ENCODE results near the gene NTN3.

Gene NTN3

DNA sequence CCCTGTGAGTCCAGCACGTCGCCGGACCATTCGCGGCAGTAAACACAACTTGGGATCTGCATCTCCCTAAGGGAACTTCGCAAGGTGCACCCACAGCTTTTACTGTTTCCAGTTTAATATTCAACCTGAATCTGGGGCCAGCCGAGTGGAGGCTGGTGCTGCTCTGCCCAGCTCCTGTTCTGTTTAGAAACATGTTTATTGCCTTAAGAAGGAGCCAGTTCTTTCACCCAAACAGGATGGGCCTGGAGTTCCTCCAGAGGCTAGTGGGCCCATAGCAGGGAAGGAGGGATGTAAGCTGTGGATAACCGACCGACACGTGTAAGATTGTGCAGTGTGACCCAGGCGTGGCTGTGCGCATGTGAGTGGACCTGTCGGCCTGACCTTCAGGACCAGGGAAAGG lies 21.2 kb downstream of the NTN3 start:
- Histone ChIP-seq H3K36me3 (ENCODE audit: insufficient read depth, low read length) (peaks cover 6% of the 10 kb centered on the region; the same call in 1 of the 2 replicates), H3K9me3 (ENCODE audit: insufficient read depth, low read depth, low read length) (no peaks in the 10 kb centered on the region), H3K9ac (ENCODE audit: low read depth, low read length) (no peak overlapping the region), H3K4me1 (ENCODE audit: insufficient read depth, low read length) (no peaks in the 10 kb centered on the region), H3K4me3 (ENCODE audit: low read length) (no peak overlapping the region), H3K27ac (ENCODE audit: low read depth, low read length) (no peak overlapping the region), H3K27me3 (ENCODE audit: insufficient read depth, low read length) (no peaks in the 10 kb centered on the region)
- WGBS: 95% methylated on average over 13 of the region's 13 CpGs

DNA sequence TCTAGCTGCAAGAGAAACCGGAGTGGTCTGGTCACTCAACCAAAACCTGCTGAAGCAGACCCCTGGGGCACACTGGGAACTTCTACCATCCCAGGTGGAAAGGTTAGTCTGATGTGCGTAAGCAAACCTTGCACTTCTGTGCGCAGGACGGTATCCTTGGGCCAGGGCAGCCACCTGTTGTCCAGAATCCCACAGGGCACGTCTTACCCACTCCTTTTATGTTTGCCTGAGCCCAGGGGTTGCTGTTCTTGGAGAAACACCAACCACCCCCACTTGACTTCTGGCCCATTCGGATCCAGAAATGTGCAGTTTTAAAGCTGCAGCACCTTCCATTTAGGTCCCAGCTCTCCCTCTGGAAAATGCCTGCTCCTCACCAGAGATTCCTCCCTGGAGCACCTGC lies 22.5 kb downstream of the NTN3 start:
- Histone ChIP-seq H3K27me3 (ENCODE audit: insufficient read depth, low read length) (no peaks in the 10 kb centered on the region), H3K4me1 (ENCODE audit: insufficient read depth, low read length) (no peaks in the 10 kb centered on the region), H3K9ac (ENCODE audit: low read depth, low read length) (no peak overlapping the region), H3K36me3 (ENCODE audit: insufficient read depth, low read length) (peaks cover 6% of the 10 kb centered on the region; the same call in 1 of the 2 replicates), H3K27ac (ENCODE audit: low read depth, low read length) (no peak overlapping the region), H3K9me3 (ENCODE audit: insufficient read depth, low read depth, low read length) (no peaks in the 10 kb centered on the region), H3K4me3 (ENCODE audit: low read length) (no peak overlapping the region)
- 95% methylated on average over 6 of the region's 6 CpGs for WGBS

DNA sequence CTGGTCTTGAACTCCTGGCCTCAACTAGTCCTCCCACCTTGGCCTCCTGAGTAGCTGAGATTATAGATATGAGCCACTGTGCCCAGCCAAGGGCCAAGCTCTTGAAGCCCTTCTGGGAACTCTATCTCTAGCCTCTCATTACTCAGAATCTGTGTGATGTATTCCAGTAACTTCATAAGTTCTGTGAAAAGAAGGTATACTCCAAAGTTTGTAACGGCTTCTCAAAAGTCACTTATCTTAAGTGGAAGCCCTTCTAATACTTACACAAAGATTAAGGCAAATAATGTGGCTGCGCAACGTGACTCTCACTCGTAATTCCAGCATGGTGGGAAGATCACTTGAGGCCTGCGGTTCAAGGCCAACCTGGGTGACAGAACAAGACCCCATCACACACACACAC lies 23.5 kb downstream of the NTN3 start:
- 98% methylated on average over 5 of the region's 5 CpGs for WGBS
- Histone ChIP-seq H3K4me1 (ENCODE audit: insufficient read depth, low read length) (no peaks in the 10 kb centered on the region), H3K36me3 (ENCODE audit: insufficient read depth, low read length) (peaks cover 6% of the 10 kb centered on the region; the same call in 1 of the 2 replicates), H3K27ac (ENCODE audit: low read depth, low read length) (no peak overlapping the region), H3K9ac (ENCODE audit: low read depth, low read length) (no peak overlapping the region), H3K27me3 (ENCODE audit: insufficient read depth, low read length) (no peaks in the 10 kb centered on the region), H3K9me3 (ENCODE audit: insufficient read depth, low read depth, low read length) (no peaks in the 10 kb centered on the region), H3K4me3 (ENCODE audit: low read length) (no peak overlapping the region)

DNA sequence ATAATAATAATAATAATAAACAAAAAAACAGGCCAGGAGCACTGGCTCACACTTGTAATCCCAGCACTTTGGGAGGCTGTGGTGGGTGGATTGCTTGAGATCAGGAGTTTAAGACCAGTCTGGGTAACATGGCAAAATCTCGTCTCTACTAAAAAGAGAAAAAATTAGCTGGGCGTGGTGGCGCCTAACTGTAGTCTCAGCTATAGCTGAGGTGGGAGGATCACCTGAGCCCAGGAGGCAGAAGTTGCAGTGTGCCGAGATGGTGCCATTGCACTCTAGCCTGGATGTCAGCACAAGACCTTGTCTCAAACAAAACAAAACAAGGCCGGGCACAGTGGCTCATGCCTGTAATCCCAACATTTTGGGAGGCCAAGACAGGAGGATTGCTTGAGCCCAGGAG lies 23.9 kb downstream of the NTN3 start:
- Histone ChIP-seq H3K27me3 (ENCODE audit: insufficient read depth, low read length) (no peaks in the 10 kb centered on the region), H3K4me1 (ENCODE audit: insufficient read depth, low read length) (no peaks in the 10 kb centered on the region), H3K9me3 (ENCODE audit: insufficient read depth, low read depth, low read length) (no peaks in the 10 kb centered on the region), H3K36me3 (ENCODE audit: insufficient read depth, low read length) (peaks cover 6% of the 10 kb centered on the region; the same call in 1 of the 2 replicates), H3K9ac (ENCODE audit: low read depth, low read length) (no peak overlapping the region), H3K4me3 (ENCODE audit: low read length) (no peak overlapping the region), H3K27ac (ENCODE audit: low read depth, low read length) (no peak overlapping the region)
- 96% methylated on average over 5 of the region's 5 CpGs for WGBS

DNA sequence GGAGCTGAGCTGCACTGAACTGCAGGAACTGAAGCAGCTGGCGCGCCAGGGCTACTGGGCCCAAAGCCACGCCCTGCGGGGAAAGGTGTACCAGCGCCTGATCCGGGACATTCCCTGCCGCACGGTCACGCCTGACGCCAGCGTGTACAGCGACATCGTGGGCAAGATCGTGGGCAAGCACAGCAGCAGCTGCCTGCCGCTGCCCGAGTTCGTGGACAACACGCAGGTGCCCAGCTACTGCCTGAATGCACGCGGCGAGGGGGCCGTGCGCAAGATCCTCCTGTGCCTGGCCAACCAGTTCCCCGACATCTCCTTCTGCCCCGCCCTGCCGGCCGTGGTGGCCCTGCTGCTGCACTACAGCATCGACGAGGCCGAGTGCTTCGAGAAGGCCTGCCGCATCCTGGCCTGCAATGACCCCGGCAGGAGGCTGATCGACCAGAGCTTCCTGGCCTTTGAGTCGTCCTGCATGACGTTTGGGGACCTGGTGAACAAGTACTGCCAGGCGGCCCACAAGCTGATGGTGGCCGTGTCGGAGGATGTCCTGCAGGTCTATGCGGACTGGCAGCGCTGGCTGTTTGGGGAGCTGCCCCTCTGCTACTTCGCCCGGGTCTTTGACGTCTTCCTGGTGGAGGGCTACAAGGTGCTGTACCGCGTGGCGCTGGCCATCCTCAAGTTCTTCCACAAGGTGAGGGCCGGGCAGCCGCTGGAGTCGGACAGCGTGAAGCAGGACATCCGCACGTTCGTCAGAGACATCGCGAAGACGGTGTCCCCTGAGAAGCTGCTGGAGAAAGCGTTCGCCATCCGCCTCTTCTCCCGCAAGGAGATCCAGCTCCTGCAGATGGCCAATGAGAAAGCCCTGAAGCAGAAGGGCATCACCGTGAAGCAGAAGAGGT lies 25.4 kb downstream of the NTN3 start:
- 96% methylated on average over 62 of the region's 62 CpGs for WGBS
- Histone ChIP-seq H3K27ac (ENCODE audit: low read depth, low read length) (no peak overlapping the region), H3K4me3 (ENCODE audit: low read length) (no peak overlapping the region), H3K36me3 (ENCODE audit: insufficient read depth, low read length) (peaks cover 6% of the 10 kb centered on the region; the same call in 1 of the 2 replicates), H3K4me1 (ENCODE audit: insufficient read depth, low read length) (no peaks in the 10 kb centered on the region), H3K9me3 (ENCODE audit: insufficient read depth, low read depth, low read length) (no peaks in the 10 kb centered on the region), H3K9ac (ENCODE audit: low read depth, low read length) (no peak overlapping the region; the same call in 1 of the 2 replicates), H3K27me3 (ENCODE audit: insufficient read depth, low read length) (no peaks in the 10 kb centered on the region)

DNA sequence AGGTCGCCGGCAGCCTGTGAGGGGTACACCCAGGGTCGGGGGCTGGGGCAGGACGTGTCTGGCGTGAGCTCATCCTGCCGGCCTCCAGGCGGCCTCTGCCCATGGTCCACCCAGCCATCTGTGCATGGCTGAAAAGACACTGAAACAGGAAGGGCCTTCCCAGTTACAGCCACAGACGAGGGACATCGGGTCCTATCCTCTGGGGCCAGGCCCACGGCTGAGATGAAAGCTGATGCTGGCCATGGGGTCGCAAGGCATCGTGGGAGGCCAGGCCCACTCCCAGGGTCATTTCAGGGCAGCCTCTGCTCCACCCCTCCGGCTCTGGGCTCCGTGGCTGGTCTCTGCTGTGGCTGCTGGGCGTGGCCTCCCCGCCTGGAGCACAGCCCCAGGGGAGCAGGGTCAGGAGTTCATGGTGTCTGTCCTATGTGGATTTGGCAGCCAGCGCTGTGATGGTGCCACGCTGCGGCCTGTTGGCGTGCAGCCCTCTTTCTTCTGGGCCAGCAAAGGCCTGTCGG lies 26.1 kb downstream of the NTN3 start:
- H3K4me1 ChIP-seq (ENCODE audit: insufficient read depth, low read length): peaks cover 6% of the 10 kb centered on the region
- H3K36me3 ChIP-seq (ENCODE audit: insufficient read depth, low read length): peaks cover 6% of the 10 kb centered on the region; the same call in 1 of the 2 replicates
- H3K27me3 ChIP-seq (ENCODE audit: insufficient read depth, low read length): no peaks in the 10 kb centered on the region
- no peak overlapping the region for H3K9ac ChIP-seq (ENCODE audit: low read depth, low read length)
- WGBS: 89% methylated on average over 21 of the region's 21 CpGs
- no peak overlapping the region for H3K4me3 ChIP-seq (ENCODE audit: low read length)
- H3K9me3 ChIP-seq (ENCODE audit: insufficient read depth, low read depth, low read length): no peaks in the 10 kb centered on the region
- no peak overlapping the region for H3K27ac ChIP-seq (ENCODE audit: low read depth, low read length)

DNA sequence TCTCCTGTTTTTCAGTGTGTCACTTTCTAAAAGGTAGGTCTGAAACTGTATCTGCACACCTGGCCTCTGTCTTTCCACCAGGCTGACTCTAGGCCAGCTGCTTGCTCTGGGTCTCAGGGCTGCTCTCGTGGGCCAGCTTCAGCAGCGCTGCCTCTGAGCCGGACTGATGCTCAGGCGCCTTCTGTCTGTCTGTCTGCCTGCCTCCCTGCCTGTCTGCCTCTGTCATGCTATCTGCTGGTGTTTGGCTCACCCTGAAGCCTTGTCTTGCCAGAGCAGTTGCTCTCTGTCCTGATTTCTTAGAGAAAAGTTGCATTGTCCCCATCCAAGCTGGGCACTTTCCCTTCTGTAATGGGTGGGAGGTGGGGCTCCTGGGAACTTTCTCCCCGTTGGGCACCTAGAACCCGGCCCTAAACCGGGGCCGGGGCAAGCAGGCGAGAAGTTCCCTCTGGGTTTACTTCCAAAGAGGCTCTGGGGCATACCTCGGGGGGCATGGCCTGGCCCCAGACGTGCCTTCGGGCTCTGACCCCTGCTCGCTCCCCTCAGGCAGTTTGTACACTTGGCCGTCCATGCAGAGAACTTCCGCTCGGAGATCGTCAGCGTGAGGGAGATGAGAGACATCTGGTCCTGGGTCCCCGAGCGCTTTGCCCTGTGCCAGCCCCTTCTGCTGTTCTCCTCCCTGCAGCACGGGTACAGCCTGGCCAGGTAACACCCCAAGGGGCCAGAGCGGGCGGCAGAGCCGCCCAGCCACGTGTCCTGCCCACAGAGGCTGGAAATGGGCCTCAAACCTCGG lies 26.8 kb downstream of the NTN3 start:
- Histone ChIP-seq H3K9me3 (ENCODE audit: insufficient read depth, low read depth, low read length) (no peaks in the 10 kb centered on the region), H3K27me3 (ENCODE audit: insufficient read depth, low read length) (no peaks in the 10 kb centered on the region), H3K4me1 (ENCODE audit: insufficient read depth, low read length) (peaks cover 6% of the 10 kb centered on the region), H3K36me3 (ENCODE audit: insufficient read depth, low read length) (peaks cover 6% of the 10 kb centered on the region; the same call in 1 of the 2 replicates), H3K4me3 (ENCODE audit: low read length) (no peak overlapping the region), H3K27ac (ENCODE audit: low read depth, low read length) (no peak overlapping the region), H3K9ac (ENCODE audit: low read depth, low read length) (no peak overlapping the region)
- 94% methylated on average over 26 of the region's 26 CpGs for WGBS

DNA sequence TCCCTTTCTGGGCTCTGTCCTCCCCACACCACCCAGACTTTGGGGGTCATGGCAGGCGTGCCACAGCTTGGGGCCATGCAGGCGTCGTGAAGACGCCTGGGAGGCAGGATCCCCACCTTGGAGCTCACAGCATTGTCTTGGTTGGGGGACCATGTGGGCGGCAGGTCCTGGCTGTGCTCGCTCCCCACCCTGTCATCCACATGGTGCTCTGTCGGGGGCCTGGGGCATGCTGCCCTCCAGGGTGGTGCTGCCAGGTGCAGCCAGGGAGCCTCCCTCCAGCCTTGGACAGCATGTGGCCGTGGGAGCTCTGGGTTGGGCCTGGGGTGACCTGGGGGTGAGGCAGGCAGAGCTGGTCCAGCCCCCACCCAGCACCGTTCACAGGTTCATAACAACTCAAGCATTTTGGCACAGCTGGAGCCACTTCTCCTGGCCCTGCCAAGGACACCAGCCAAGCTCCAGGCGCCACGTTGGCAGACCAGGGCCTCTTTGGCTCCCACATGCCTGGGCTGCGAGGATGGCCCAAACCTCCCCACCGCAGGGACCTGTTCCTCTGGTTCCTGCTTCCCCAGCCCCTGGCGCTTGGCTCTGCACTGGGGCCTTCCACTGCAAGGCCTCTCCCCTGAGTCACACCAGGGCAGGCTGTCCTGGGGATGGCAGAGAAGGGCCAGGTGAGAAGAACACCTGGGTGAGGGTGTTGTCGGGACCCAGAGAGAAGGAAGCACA lies 27.6 kb downstream of the NTN3 start:
- peaks cover 6% of the 10 kb centered on the region; the same call in 1 of the 2 replicates for H3K36me3 ChIP-seq (ENCODE audit: insufficient read depth, low read length)
- peaks cover 6% of the 10 kb centered on the region for H3K4me1 ChIP-seq (ENCODE audit: insufficient read depth, low read length)
- WGBS: 92% methylated on average over 15 of the region's 15 CpGs
- H3K27ac ChIP-seq (ENCODE audit: low read depth, low read length): no peak overlapping the region
- H3K9ac ChIP-seq (ENCODE audit: low read depth, low read length): no peak overlapping the region
- no peak overlapping the region for H3K4me3 ChIP-seq (ENCODE audit: low read length)
- no peaks in the 10 kb centered on the region for H3K9me3 ChIP-seq (ENCODE audit: insufficient read depth, low read depth, low read length)
- no peaks in the 10 kb centered on the region for H3K27me3 ChIP-seq (ENCODE audit: insufficient read depth, low read length)

DNA sequence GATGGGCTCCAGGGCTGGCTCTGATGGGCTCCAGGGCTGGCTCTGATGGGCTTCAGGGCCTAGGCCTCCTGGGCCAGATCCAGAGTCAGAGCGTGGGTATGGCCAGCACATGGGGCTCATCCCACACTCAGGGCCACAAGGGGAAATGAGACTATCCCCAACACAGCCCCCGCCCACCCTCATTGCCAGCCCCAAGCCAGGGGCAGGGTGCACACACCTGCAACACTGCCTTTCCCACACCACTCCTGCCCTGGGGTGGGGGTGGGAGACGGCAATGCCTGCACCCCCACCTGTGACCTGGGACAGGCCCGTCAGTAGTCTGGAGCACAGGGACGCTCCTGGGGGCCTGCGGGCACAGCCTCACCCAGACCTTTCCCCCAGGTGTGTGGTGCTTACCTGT lies 28.4 kb downstream of the NTN3 start:
- WGBS: 96% methylated on average over 6 of the region's 6 CpGs
- Histone ChIP-seq H3K36me3 (ENCODE audit: insufficient read depth, low read length) (peaks cover 6% of the 10 kb centered on the region; the same call in 1 of the 2 replicates), H3K9me3 (ENCODE audit: insufficient read depth, low read depth, low read length) (no peaks in the 10 kb centered on the region), H3K27ac (ENCODE audit: low read depth, low read length) (no peak overlapping the region), H3K4me3 (ENCODE audit: low read length) (no peak overlapping the region), H3K27me3 (ENCODE audit: insufficient read depth, low read length) (no peaks in the 10 kb centered on the region), H3K9ac (ENCODE audit: low read depth, low read length) (no peak overlapping the region), H3K4me1 (ENCODE audit: insufficient read depth, low read length) (peaks cover 6% of the 10 kb centered on the region)

DNA sequence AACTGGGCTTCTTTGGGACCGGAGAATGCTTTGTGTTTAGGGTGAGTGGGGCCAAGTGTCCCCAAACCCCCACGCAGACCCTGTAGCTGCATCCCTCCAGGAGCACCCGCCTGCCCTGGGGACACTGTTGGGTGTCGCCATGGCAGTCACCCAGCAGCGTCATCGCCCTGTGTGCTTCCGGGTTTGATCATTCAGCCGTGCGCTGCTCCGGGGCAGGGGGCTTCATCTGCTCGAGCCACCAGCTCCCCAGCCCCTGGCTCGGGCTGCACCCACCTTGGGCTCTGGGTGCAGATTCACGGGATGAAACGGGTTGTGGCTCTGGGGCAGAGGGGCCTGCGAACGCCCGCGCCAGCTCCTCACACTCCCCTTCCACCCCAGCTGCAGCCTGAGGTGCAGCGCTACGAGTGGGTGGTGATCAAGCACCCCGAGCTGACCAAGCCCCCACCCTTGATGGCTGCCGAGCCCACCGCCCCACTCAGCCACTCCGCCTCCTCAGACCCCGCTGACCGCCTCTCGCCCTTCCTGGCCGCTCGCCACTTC lies 28.9 kb downstream of the NTN3 start:
- WGBS: 94% methylated on average over 29 of the region's 29 CpGs
- Histone ChIP-seq H3K9ac (ENCODE audit: low read depth, low read length) (no peak overlapping the region), H3K4me1 (ENCODE audit: insufficient read depth, low read length) (peaks cover 6% of the 10 kb centered on the region), H3K36me3 (ENCODE audit: insufficient read depth, low read length) (peaks cover 6% of the 10 kb centered on the region; the same call in 1 of the 2 replicates), H3K9me3 (ENCODE audit: insufficient read depth, low read depth, low read length) (no peaks in the 10 kb centered on the region), H3K4me3 (ENCODE audit: low read length) (no peak overlapping the region), H3K27ac (ENCODE audit: low read depth, low read length) (no peak overlapping the region), H3K27me3 (ENCODE audit: insufficient read depth, low read length) (no peaks in the 10 kb centered on the region)
